Measurements from ENCODE around the gene SYT6. TPM values are rescaled to one million over a fixed set of nuclear protein-coding genes. Genes with fewer than 3 reads are reported as not detected.

SYT6 gene
- total and polyA plus RNA-seq, 7 donors, result 0.03 to 0.81 (median 0.34) TPM

DNA sequence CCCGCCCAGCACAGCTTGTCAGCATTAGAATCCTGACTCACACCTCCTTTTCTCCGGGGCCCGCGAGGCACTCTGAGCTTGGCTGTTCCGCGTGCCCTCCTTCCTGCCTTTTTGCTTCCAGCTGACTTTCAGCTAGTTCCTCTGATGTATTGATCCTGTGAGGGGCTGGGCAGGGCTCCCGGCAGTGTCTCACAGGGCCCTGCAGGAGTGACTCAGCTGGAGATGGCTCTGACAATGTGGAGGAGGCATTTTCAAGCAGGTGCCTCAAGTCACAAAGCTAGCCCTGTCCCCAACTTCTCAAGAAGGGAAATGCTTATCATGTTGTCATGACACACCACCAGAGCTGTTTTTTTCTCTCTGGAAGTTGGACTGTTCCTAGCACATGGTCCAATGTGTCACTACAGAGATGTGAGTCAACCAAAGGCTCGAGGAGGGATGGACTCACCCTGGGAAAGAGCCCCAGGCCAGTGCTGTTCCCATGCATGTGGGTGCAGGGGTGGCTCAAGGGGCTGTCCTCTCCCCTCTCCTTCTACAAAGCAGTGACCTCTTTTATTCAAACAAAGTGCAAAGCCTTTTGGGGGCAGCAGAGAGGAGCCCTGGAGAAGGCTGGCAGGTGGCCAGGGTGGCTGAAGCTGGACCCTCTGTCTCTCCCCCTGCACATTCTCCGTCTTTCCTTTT is 30.6 kb downstream of the SYT6 start:
- intact Hi-C loops (cut with DNase I), result no loop called here
- no peak overlapping the region for H3K4me3 ChIP-seq
- no peaks in the 10 kb centered on the region for H3K36me3 ChIP-seq (ENCODE audit: insufficient read depth in 1 of 2, low read depth in 1 of 2)
- 70 to 79% (median 75%) methylated on average over 9 of the region's 9 CpGs for WGBS, 3 donors
- ATAC-seq (peak in 2 of 4 donors; percentile 27 to 48), DNase-seq (no peak)
- H3K27me3 ChIP-seq (ENCODE audit: insufficient read depth in 3 of 3, low read length in 2 of 3), result no peaks in the 10 kb centered on the region
- H3K4me1 ChIP-seq, result no peaks in the 10 kb centered on the region
- H3K27ac ChIP-seq, result no peak overlapping the region
- H3K9me3 ChIP-seq, result no peaks in the 10 kb centered on the region
- TF ChIP-seq, protein P1, sequence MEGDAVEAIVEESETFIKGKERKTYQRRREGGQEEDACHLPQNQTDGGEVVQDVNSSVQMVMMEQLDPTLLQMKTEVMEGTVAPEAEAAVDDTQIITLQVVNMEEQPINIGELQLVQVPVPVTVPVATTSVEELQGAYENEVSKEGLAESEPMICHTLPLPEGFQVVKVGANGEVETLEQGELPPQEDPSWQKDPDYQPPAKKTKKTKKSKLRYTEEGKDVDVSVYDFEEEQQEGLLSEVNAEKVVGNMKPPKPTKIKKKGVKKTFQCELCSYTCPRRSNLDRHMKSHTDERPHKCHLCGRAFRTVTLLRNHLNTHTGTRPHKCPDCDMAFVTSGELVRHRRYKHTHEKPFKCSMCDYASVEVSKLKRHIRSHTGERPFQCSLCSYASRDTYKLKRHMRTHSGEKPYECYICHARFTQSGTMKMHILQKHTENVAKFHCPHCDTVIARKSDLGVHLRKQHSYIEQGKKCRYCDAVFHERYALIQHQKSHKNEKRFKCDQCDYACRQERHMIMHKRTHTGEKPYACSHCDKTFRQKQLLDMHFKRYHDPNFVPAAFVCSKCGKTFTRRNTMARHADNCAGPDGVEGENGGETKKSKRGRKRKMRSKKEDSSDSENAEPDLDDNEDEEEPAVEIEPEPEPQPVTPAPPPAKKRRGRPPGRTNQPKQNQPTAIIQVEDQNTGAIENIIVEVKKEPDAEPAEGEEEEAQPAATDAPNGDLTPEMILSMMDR (IDR thresholded peaks at IDR 0.05), result no peak

DNA sequence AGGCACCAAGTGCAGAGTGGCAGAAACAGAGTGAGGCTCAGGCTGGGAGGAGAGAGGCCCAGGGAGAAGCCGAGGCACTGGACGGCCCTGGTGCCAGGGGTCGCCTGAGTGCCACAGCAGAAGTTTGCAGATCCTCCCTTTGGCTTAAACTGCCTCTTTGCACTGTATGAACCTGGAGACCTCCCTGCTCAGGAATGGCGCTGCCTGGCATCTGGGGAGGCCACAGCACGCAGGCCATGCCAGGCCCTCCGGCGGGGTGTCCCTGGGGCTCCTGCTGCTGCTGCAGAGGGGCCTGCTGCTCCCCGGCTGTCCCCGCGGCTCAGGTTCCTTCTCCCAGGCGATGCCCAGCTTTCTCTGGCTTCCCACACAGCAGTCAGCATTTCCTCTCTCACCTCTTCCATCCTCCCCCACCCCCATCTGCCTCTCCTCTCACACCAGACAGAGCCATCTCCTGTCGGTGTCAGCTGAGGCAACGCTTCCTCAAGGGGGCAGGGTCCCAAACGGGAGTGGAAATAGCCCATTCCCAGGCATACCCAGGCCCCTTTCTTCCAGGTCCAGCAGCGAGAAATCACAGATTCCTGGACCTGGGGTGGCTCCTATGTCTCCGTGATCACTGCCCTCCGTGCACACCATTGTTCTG is 35.2 kb downstream of the SYT6 start:
- Histone ChIP-seq H3K4me3 (no peak overlapping the region), H3K9me3 (no peaks in the 10 kb centered on the region), H3K36me3 (ENCODE audit: insufficient read depth in 1 of 2, low read depth in 1 of 2) (no peaks in the 10 kb centered on the region), H3K27ac (no peak overlapping the region), H3K4me1 (no peaks in the 10 kb centered on the region), H3K27me3 (ENCODE audit: insufficient read depth in 3 of 3, low read length in 2 of 3) (no peaks in the 10 kb centered on the region)
- ATAC-seq (no peak), DNase-seq (no peak)
- intact Hi-C loops (cut with DNase I), result no loop called here
- TF ChIP-seq, protein P1 (IDR thresholded peaks at IDR 0.05), result no peak
- WGBS, 3 donors, result 44 to 62% (median 55%) methylated on average over 17 of the region's 17 CpGs

DNA sequence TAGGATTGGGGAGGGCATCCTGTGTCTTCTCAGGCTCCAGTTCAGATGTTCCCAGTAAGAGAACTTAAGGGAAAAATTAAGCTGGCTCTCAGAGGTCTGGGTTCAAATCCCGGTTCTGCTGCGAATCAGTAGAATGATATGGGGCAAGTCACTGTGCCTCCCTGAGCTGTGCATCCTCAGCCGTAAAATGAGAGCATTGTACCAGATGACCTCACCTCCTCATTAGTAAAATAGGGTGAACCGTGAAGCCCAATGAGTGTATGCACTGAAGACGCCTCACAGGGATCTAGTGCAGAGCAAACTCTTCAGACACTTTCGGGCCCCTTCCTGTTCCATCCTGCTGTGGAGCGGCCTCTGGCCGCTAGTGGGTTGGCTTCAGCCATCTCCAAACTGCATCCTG is 36.0 kb downstream of the SYT6 start:
- no peaks in the 10 kb centered on the region for H3K36me3 ChIP-seq (ENCODE audit: insufficient read depth in 1 of 2, low read depth in 1 of 2)
- WGBS, 3 donors, result 84 to 92% (median 90%) methylated on average over 8 of the region's 8 CpGs
- ATAC-seq, result no peak
- no peak overlapping the region for H3K27ac ChIP-seq
- H3K27me3 ChIP-seq (ENCODE audit: insufficient read depth in 3 of 3, low read length in 2 of 3), result no peaks in the 10 kb centered on the region
- TF ChIP-seq, protein P1 (IDR thresholded peaks at IDR 0.05), result no peak
- intact Hi-C loops (cut with DNase I), result no loop called here
- H3K9me3 ChIP-seq, result no peaks in the 10 kb centered on the region
- DNase-seq, result no peak
- H3K4me3 ChIP-seq, result no peak overlapping the region
- no peaks in the 10 kb centered on the region for H3K4me1 ChIP-seq

DNA sequence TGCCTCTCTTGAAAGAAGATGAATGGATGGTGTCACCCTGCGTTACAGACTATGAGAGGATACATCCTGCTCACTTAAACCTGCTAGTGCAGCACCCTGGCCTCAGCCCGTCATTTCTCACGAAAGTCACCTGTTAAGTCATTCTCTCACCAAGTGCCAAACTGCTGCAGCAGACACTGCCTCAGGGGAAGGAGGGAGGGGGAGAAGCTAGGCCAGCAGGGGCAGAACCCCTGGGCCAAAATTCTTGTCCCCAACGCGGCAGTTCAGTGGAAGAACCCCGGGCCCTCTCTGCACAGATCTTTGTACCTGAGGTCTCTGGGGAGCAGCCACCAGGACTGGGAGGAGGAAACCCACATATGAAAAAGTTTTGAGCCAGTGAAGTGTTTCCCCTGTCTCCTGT is 37.6 kb downstream of the SYT6 start:
- Histone ChIP-seq H3K27ac (no peak overlapping the region), H3K27me3 (ENCODE audit: insufficient read depth in 3 of 3, low read length in 2 of 3) (no peaks in the 10 kb centered on the region), H3K9me3 (no peaks in the 10 kb centered on the region), H3K36me3 (ENCODE audit: insufficient read depth in 1 of 2, low read depth in 1 of 2) (no peaks in the 10 kb centered on the region), H3K4me3 (no peak overlapping the region), H3K4me1 (no peaks in the 10 kb centered on the region)
- intact Hi-C loops (cut with DNase I), result no loop called here
- 57 to 68% (median 58%) methylated on average over 6 of the region's 6 CpGs for WGBS, 3 donors
- ATAC-seq (no peak), DNase-seq (no peak)
- TF ChIP-seq, protein P1 (IDR thresholded peaks at IDR 0.05), result no peak
